A673 (cell line): ENCODE results near the gene DSCAM. TPM values are rescaled to one million over a fixed set of nuclear protein-coding genes. Genes with fewer than 3 reads are reported as not detected.

Source experiments
- BruUV-seq: library from RNA; stranded (reverse); fragments of 400-500 nt; replicated peaks from 2 replicates; lab custom pipeline; 2021; lab: Mats Ljungman, UMichigan
- CTCF ChIA-PET: fragments of 300-600 bp; sonication (Branson Sonifier 250); formaldehyde crosslinking; loops from one replicate; lab custom pipeline; 2022; ENCODE audit warnings: antibody characterized with exemption; lab: Charles Lee
- POLR2A ChIA-PET: fragments of 300-600 bp; sonication (Branson Sonifier 250); formaldehyde crosslinking; loops from one replicate; lab custom pipeline; 2022; ENCODE audit warnings: antibody characterized with exemption; ENCODE audit not compliant: low non-redundant PET; lab: Charles Lee
- DNase-seq: peaks from one replicate; pipeline ENCODE4 v3.0.0-alpha.2; 2015; ENCODE audit warnings: low spot score
- H3K27ac ChIP-seq: fragments of 200-600 bp; sonication (generic); 2 replicates; pipeline ENCODE4 v1.5.1; 2016; ENCODE audit warnings: mixed run types, low read depth, mild to moderate bottlenecking, mixed read lengths, antibody characterized with exemption, low read length; ENCODE audit not compliant: poor library complexity, severe bottlenecking
- H3K27me3 ChIP-seq: fragments of 200-600 bp; sonication (generic); replicated peaks from 2 replicates; pipeline ENCODE4 v1.6.1; 2017; ENCODE audit warnings: mixed run types, low read depth, mild to moderate bottlenecking, mixed read lengths, antibody characterized with exemption, low read length; ENCODE audit not compliant: insufficient read depth, poor library complexity
- H3K36me3 ChIP-seq: fragments of 200-600 bp; sonication (generic); 2 replicates; pipeline ENCODE4 v1.6.1; 2016; ENCODE audit warnings: mixed run types, mild to moderate bottlenecking, mixed read lengths, antibody characterized with exemption, low read length; ENCODE audit not compliant: insufficient read depth, poor library complexity, severe bottlenecking
- H3K4me1 ChIP-seq: fragments of 200-600 bp; sonication (generic); 2 replicates; pipeline ENCODE4 v1.6.1; 2017; ENCODE audit warnings: mixed run types, mild to moderate bottlenecking, mixed read lengths, antibody characterized with exemption, low read length; ENCODE audit not compliant: insufficient read depth, poor library complexity, severe bottlenecking
- H3K4me3 ChIP-seq: fragments of 200-600 bp; sonication (generic); 2 replicates; pipeline ENCODE4 v1.5.1; 2016; ENCODE audit warnings: low read depth, mixed run types, mild to moderate bottlenecking, mixed read lengths, low read length; ENCODE audit not compliant: poor library complexity, severe bottlenecking
- H3K9me3 ChIP-seq: fragments of 200-600 bp; sonication (generic); 2 replicates; pipeline ENCODE4 v1.6.1; 2016; ENCODE audit warnings: mixed run types, low read depth, mild to moderate bottlenecking, mixed read lengths, antibody characterized with exemption, low read length; ENCODE audit not compliant: poor library complexity, severe bottlenecking
- CTCF ChIP-seq: fragments of 300-800, 200-600 bp; sonication (generic); conservative IDR thresholded peaks from 2 replicates; pipeline ENCODE4 v1.5.1; 2017; ENCODE audit warnings: low read depth, mild to moderate bottlenecking, antibody characterized with exemption, low read length, moderate library complexity, mixed read lengths
- EZH2 ChIP-seq: fragments of 200-600 bp; sonication (generic); IDR thresholded peaks from 2 replicates; pipeline ENCODE4 v1.6.1; 2017; ENCODE audit warnings: borderline replicate concordance, low read depth, mild to moderate bottlenecking, mixed read lengths, antibody characterized with exemption, low read length; ENCODE audit not compliant: poor library complexity, severe bottlenecking
- intact Hi-C: fragments of 100-400 bp; cut with micrococcal nuclease; formaldehyde crosslinking; loops from one replicate; pipeline ENCODE4 v1.10.0; 2022; ENCODE audit not compliant: unreplicated experiment
- total RNA-seq: library from RNA; stranded (reverse); gene quantifications from 2 replicates; pipeline ENCODE4 v1.2.3, GENCODE V29; 2021

The DSCAM gene
- total RNA-seq, 1 experiment from 2014 or later = not detected

GRCh38 chr21:40671716-40672115 is 175.2 kb downstream of the DSCAM start:
- Histone ChIP-seq H3K4me1 (no peaks in the 10 kb centered on the region), H3K4me3 (no peak overlapping the region), H3K36me3 (no peaks in the 10 kb centered on the region), H3K9me3 (peaks cover 19% of the 10 kb centered on the region), H3K27ac (no peak overlapping the region), H3K27me3 (no peaks in the 10 kb centered on the region)
- no TSS peak for BruUV-seq
- no peak for DNase-seq
- CTCF ChIA-PET = no interaction called here
- TF ChIP-seq EZH2 = no peak
- TF ChIP-seq CTCF = no peak
- POLR2A ChIA-PET = no interaction called here
- intact Hi-C loops = no loop called here

- intact Hi-C loops = no loop called here
- DNase-seq = no peak
- Histone ChIP-seq H3K4me3 (no peak overlapping the region), H3K27ac (no peak overlapping the region), H3K36me3 (no peaks in the 10 kb centered on the region), H3K9me3 (peaks cover 13% of the 10 kb centered on the region), H3K4me1 (no peaks in the 10 kb centered on the region), H3K27me3 (no peaks in the 10 kb centered on the region)
- TF ChIP-seq EZH2 (no peak), CTCF (no peak)
- no TSS peak for BruUV-seq
- CTCF ChIA-PET = no interaction called here
- POLR2A ChIA-PET = no interaction called here
Measured at GRCh38 chr21:40668555-40669275, 178.2 kb downstream of the DSCAM start.

- CTCF ChIA-PET = no interaction called here
- intact Hi-C loops = no loop called here
- no peak overlapping the region for H3K27ac ChIP-seq
- H3K36me3 ChIP-seq = no peaks in the 10 kb centered on the region
- H3K27me3 ChIP-seq = no peaks in the 10 kb centered on the region
- peaks cover 9% of the 10 kb centered on the region for H3K9me3 ChIP-seq
- no TSS peak for BruUV-seq
- POLR2A ChIA-PET = no interaction called here
- H3K4me1 ChIP-seq = no peaks in the 10 kb centered on the region
- no peak for DNase-seq
- no peak overlapping the region for H3K4me3 ChIP-seq
- no peak for TF ChIP-seq EZH2
- TF ChIP-seq CTCF = no peak
Measured at GRCh38 chr21:40667967-40668366, 179.0 kb downstream of the DSCAM start.
